Measurements from ENCODE around the gene PAQR5. TPM values are rescaled to one million over a fixed set of nuclear protein-coding genes. Genes with fewer than 3 reads are reported as not detected.
"Not testable (repeated sequence)": the region's sequence is repeated elsewhere in the genome, so short reads cannot be mapped to it uniquely, and the experiment has no call there.

The PAQR5 gene
- total and polyA plus RNA-seq, 4 donors, result 2.3 to 22.6 (median 10.5) TPM

GRCh38 chr15:69444686-69445085, 146.0 kb downstream of the PAQR5 start:
- WGBS, 2 donors, result 96 to 98% methylated on average over 7 of the region's 7 CpGs

GRCh38 chr15:69446953-69447352, 148.2 kb downstream of the PAQR5 start:
- 86 to 91% methylated on average over 2 of the region's 2 CpGs for WGBS, 2 donors
- no peaks in the 10 kb centered on the region for H3K27me3 ChIP-seq (ENCODE audit: control insufficient read depth in 3 of 3, insufficient read depth in 3 of 3, low read length in 2 of 3)
- H3K4me1 ChIP-seq (ENCODE audit: control insufficient read depth in 5 of 5, insufficient read depth in 5 of 5, low read length in 5 of 5), result peaks cover 0 to 4% (median 0%) of the 10 kb centered on the region in 5 donors
- no peak overlapping the region for H3K27ac ChIP-seq (ENCODE audit: low read depth in 1 of 2, low read length in 1 of 2)
- H3K9ac ChIP-seq (ENCODE audit: insufficient read depth in 1 of 2, low read length in 2 of 2), result no peak overlapping the region
- no peak overlapping the region for H3K4me3 ChIP-seq
- no peak for TF ChIP-seq CTCF (IDR thresholded peaks at IDR 0.05; ENCODE audit: control extremely low read depth, extremely low read depth)
- no peak for ATAC-seq (ENCODE audit: insufficient read depth, low FRiP score)
- no peaks in the 10 kb centered on the region for H3K9me3 ChIP-seq (ENCODE audit: control insufficient read depth in 4 of 4, insufficient read depth in 3 of 4, low read length in 3 of 4)
- DNase-seq, result no peak
- peaks cover 0 to 10% (median 3%) of the 10 kb centered on the region in 4 donors for H3K36me3 ChIP-seq (ENCODE audit: control insufficient read depth in 4 of 4, insufficient read depth in 4 of 4, low read length in 4 of 4)

More at GRCh38 chr15:69444686-69445085, 146.0 kb downstream of the PAQR5 start:
- H3K9ac ChIP-seq (ENCODE audit: insufficient read depth in 1 of 2, low read length in 2 of 2), result no peak overlapping the region
- H3K4me3 ChIP-seq, result no peak overlapping the region
- no peaks in the 10 kb centered on the region for H3K27me3 ChIP-seq (ENCODE audit: control insufficient read depth in 3 of 3, insufficient read depth in 3 of 3, low read length in 2 of 3)
- H3K9me3 ChIP-seq (ENCODE audit: control insufficient read depth in 4 of 4, insufficient read depth in 3 of 4, low read length in 3 of 4), result no peaks in the 10 kb centered on the region
- DNase-seq, result no peak
- H3K36me3 ChIP-seq (ENCODE audit: control insufficient read depth in 4 of 4, insufficient read depth in 4 of 4, low read length in 4 of 4), result peaks cover 0 to 21% (median 9%) of the 10 kb centered on the region in 4 donors
- no peak for ATAC-seq (ENCODE audit: insufficient read depth, low FRiP score)
- H3K27ac ChIP-seq (ENCODE audit: low read depth in 1 of 2, low read length in 1 of 2), result no peak overlapping the region
- H3K4me1 ChIP-seq (ENCODE audit: control insufficient read depth in 5 of 5, insufficient read depth in 5 of 5, low read length in 5 of 5), result no peaks in the 10 kb centered on the region
- no peak for TF ChIP-seq CTCF (IDR thresholded peaks at IDR 0.05; ENCODE audit: control extremely low read depth, extremely low read depth)

- 98 to 99% methylated on average over 4 of the region's 4 CpGs for WGBS, 2 donors
- not testable (repeated sequence) for H3K9ac ChIP-seq (ENCODE audit: insufficient read depth in 1 of 2, low read length in 2 of 2); H3K27ac ChIP-seq (ENCODE audit: low read depth in 1 of 2, low read length in 1 of 2); DNase-seq; H3K4me3 ChIP-seq; ATAC-seq (ENCODE audit: insufficient read depth, low FRiP score); H3K9me3 ChIP-seq (ENCODE audit: control insufficient read depth in 4 of 4, insufficient read depth in 3 of 4, low read length in 3 of 4); H3K27me3 ChIP-seq (ENCODE audit: control insufficient read depth in 3 of 3, insufficient read depth in 3 of 3, low read length in 2 of 3)
- peaks cover 2 to 24% (median 8%) of the 10 kb centered on the region in 5 donors for H3K4me1 ChIP-seq (ENCODE audit: control insufficient read depth in 5 of 5, insufficient read depth in 5 of 5, low read length in 5 of 5)
- H3K36me3 ChIP-seq (ENCODE audit: control insufficient read depth in 4 of 4, insufficient read depth in 4 of 4, low read length in 4 of 4), result peaks cover 3 to 17% (median 7%) of the 10 kb centered on the region in 4 donors
These were observed 151.5 kb downstream of the PAQR5 start for GRCh38 chr15:69450221-69450620.

GRCh38 chr15:69450968-69451695, 152.4 kb downstream of the PAQR5 start:
- Histone ChIP-seq H3K27me3 (ENCODE audit: control insufficient read depth in 3 of 3, insufficient read depth in 3 of 3, low read length in 2 of 3) (no peaks in the 10 kb centered on the region), H3K4me3 (no peak overlapping the region), H3K9me3 (ENCODE audit: control insufficient read depth in 4 of 4, insufficient read depth in 3 of 4, low read length in 3 of 4) (no peaks in the 10 kb centered on the region), H3K27ac (ENCODE audit: low read depth in 1 of 2, low read length in 1 of 2) (no peak overlapping the region), H3K36me3 (ENCODE audit: control insufficient read depth in 4 of 4, insufficient read depth in 4 of 4, low read length in 4 of 4) (peaks cover 6 to 21% (median 10%) of the 10 kb centered on the region in 4 donors), H3K4me1 (ENCODE audit: control insufficient read depth in 5 of 5, insufficient read depth in 5 of 5, low read length in 5 of 5) (peaks cover 2 to 24% (median 8%) of the 10 kb centered on the region in 5 donors), H3K9ac (ENCODE audit: insufficient read depth in 1 of 2, low read length in 2 of 2) (no peak overlapping the region)
- no peak for TF ChIP-seq CTCF (IDR thresholded peaks at IDR 0.05; ENCODE audit: control extremely low read depth, extremely low read depth)
- DNase-seq (no peak), ATAC-seq (ENCODE audit: insufficient read depth, low FRiP score) (no peak)
- 91 to 92% methylated on average over 12 of the region's 12 CpGs for WGBS, 2 donors
